AG09319 (cell line): ENCODE measurements around the gene DDN.

Experiments
- DNase-seq: peaks from one replicate; pipeline ENCODE4 v3.0.0-alpha.2; 2010; ENCODE audit warnings: low read depth; ENCODE audit errors: extremely low read depth
- TF ChIP-seq, protein P1 (sequence below): IDR thresholded peaks from 2 replicates; pipeline ENCODE4 v1.5.1; 2011; ENCODE audit warnings: low read depth, mild to moderate bottlenecking, inconsistent platforms, low read length, moderate library complexity

Gene DDN

DNA sequence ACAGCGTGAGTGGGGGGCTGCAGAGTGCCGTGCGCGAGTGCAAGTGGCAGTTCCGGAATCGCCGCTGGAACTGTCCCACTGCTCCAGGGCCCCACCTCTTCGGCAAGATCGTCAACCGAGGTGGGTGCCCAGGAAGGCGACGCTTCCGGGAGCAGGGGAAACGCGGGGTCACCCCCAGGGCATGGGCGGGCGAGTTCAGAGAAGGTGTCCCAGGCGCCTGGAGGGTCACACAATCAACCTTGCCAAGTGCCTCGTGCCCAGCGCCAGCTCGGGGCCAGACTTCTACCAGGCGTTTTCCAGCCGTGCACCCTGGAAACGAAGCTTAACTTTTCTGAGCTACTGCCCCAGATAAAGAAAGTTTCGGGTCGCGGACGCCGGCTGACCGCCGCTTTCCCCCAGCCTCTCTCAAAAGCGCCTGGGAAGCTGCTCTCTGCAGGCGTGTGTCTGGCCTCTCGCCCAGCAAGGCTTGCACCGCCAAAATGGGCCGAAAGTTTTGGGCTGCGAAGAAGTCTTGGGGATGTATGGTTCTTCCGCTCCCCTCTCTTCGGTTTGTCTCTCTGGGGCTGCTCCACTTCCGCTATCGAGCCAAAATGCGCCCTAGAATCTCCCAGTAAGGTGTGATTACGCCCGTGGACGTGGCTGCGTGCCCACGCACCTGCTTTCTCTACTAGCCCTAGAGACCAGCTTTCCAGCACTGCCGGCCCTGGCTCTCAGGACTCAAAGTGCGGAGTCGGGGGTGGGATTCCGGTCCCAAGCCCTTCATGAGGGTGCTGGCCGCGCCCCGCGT lies 19.4 kb downstream of the DDN start:
- TF ChIP-seq, protein P1, sequence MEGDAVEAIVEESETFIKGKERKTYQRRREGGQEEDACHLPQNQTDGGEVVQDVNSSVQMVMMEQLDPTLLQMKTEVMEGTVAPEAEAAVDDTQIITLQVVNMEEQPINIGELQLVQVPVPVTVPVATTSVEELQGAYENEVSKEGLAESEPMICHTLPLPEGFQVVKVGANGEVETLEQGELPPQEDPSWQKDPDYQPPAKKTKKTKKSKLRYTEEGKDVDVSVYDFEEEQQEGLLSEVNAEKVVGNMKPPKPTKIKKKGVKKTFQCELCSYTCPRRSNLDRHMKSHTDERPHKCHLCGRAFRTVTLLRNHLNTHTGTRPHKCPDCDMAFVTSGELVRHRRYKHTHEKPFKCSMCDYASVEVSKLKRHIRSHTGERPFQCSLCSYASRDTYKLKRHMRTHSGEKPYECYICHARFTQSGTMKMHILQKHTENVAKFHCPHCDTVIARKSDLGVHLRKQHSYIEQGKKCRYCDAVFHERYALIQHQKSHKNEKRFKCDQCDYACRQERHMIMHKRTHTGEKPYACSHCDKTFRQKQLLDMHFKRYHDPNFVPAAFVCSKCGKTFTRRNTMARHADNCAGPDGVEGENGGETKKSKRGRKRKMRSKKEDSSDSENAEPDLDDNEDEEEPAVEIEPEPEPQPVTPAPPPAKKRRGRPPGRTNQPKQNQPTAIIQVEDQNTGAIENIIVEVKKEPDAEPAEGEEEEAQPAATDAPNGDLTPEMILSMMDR: no peak
- DNase-seq: no peak

DNA sequence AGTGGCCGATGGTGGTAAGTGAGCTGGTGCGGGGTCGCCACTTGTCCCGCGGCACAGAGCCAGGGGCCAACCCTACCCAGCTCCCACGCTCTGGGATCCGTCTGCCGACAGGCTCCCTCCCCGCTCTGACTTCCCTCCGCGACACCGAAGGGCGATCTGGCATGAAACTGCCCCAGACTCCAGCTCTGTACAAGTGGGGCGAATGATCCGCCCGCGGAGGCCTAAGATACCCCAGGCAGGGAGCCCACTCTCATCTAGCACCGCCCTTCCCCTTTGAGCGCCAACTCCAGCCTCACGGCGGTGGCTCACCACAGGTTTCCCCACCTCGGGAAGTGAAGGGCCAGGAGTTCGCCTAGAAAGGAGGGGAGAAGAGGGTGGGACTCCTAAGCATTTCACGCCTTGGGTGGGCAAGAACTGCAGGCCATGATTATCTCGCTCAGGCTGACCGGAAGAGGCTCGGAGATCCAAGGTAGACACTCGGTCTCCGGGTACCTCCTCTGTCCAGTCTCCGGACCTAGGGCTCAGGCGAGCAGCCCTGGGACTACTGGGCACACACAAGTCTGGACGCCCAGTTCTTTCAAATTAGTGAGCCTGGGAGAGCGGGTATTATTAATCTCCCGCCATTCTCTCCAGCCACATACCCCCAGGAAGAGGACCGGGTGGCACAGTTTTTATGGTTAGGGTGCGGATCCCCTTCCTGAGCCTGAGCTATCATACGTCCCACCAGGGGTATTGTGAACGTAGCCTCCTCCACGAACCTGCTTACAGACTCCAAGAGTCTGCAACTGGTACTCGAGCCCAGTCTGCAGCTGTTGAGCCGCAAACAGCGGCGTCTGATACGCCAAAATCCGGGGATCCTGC lies 20.2 kb downstream of the DDN start:
- DNase-seq: no peak
- TF ChIP-seq, protein P1: no peak

- TF ChIP-seq, protein P1: no peak
- DNase-seq: no peak
Observed at GRCh38 chr12:48978291-48978740, 20.9 kb downstream of the DDN start, which contains the start of gene WNT1. WNT1 (plus strand) TSS chr12:48978322; CDS start chr12:48978651, 329 bp downstream.

- DNase-seq: no peak
Observed at GRCh38 chr12:48977290-48978281, 21.6 kb downstream of the DDN start.

GRCh38 chr12:48973941-48974673 lies 25.1 kb downstream of the DDN start:
- TF ChIP-seq, protein P1: peak; percentile 51
- no peak for DNase-seq

More at GRCh38 chr12:48977290-48978281, 21.6 kb downstream of the DDN start:
- TF ChIP-seq, protein P1: peak; percentile 47

GRCh38 chr12:48973531-48973930 lies 25.6 kb downstream of the DDN start:
- DNase-seq: no peak
- TF ChIP-seq, protein P1: no peak
